ENCODE data around the gene ZFPL1.
"Not testable (repeated sequence)": the region's sequence is repeated elsewhere in the genome, so short reads cannot be mapped to it uniquely, and the experiment has no call there.

Gene ZFPL1

GRCh38 chr11:65114538-65115171 is 30.6 kb downstream of the ZFPL1 start:
- DNase-seq (ENCODE audit: low read depth) = no peak

- no peak for DNase-seq (ENCODE audit: low read depth)
Observed at GRCh38 chr11:65115361-65116082, 31.5 kb downstream of the ZFPL1 start.

DNA sequence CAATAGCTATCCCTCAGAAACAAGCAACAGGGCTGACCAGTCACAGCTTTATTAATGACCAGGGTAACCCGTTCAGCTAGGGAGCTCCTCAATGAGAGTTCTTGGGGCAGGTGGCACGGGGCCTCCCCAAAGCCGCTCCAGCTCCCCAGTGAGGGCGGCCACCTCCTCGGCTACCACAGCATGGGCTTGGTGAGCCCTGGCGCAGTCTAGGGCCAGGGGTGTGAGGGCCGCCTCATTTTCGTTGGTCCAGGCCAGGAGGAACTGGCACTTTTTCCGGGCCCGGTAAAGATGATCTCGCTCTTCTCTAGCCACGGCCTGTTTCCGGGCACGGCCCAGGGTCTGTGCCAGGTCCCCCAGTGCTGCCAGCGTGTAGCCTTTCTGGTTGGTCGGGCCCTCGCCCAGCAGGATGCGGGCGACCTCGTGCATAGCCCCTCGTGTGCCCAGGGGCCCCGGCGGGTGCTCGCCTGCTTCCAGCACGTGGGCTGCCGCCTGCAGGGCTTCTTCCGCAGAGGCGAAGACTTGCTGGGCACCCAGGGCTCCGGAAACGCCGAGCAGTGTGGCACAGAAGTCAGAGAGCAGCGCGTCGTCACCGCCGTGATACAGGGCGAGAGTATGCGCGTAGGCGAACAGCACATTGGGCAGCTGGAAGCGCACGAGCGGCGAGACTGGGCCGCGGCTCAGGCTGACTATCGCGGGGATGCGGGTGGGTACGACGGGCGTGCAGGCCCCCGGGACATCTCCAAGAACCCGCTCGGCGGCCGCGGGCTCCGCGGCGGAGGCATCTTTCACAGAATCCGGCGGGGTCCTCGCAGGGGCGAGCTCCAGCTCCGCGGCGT is 32.6 kb downstream of the ZFPL1 start:
- peak; percentile 45 for DNase-seq (ENCODE audit: low read depth)

DNA sequence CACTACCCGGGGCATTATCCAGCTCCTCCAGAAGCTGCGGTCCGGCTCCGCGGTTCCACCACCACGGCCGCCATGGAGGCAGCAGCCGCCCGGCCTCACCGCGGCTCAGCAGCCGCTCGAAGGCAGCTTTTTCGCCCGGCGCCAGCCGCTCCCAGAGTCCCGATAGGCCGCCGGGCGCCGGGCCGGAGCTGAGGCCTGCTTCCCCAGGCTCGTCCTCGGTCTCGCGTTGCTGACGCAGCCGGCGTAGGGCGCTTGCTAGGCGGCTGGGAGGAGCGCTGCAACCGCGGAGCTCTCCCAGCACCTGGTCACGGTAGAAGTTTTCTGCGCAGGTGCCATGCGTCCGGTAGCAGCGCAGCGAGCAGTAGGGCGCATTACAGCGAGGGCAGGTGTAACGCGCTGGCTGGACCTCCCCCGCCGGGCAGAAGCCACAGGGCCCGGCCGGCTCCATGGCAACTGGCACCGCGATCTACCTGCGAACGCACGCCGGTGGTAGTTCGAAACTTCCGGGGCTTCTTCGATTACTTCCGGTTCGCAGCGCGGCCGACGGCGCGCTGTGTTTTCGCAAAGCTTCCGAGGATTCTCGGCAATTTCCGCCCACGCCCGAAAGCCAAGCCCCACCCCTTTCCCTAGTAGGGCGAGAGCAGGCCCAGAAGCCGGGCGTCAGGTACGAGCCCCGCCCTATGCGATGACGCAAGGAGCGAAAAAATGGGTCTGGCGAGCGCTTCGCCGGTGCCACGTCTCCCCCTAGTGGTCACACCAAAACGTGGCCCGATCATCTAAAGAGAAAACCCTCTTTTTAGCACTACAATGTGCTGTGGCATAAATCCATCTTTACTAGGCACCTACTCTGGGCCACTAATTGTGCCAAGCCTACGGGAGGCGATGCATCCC is 33.4 kb downstream of the ZFPL1 start, which contains the start of gene ZNHIT2:
Gene ZNHIT2, minus strand, starts transcription at position 496 of the 891 bp plus-strand sequence. Its CDS starts 48 bp downstream, at position 448.
- DNase-seq (ENCODE audit: low read depth) = peak; percentile 100

- no peak for DNase-seq (ENCODE audit: low read depth)
Observed at GRCh38 chr11:65118097-65118837, 34.2 kb downstream of the ZFPL1 start.

- DNase-seq (ENCODE audit: low read depth) = not testable (repeated sequence)
Observed at GRCh38 chr11:65118891-65119669, 35.1 kb downstream of the ZFPL1 start.

DNA sequence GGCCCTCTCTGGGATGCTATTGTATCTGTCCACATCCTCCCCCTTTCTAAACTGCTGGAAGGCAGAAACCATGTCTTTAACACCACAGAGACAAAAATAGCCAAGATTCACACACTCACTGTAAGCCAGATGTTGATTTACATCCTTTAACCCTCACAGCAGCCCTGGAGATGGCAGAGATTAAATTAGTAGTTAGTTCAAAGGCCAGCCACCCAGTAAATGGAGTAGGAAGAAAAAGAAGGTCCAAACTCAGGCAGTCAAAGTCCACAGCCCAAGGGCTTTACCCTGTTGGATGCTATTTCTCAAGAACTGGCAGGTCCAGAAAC is 35.6 kb downstream of the ZFPL1 start:
- no peak for DNase-seq (ENCODE audit: low read depth)

GRCh38 chr11:65120831-65121230 is 36.8 kb downstream of the ZFPL1 start:
- DNase-seq (ENCODE audit: low read depth) = no peak

GRCh38 chr11:65121447-65121864 is 37.4 kb downstream of the ZFPL1 start:
- DNase-seq (ENCODE audit: low read depth) = no peak

DNA sequence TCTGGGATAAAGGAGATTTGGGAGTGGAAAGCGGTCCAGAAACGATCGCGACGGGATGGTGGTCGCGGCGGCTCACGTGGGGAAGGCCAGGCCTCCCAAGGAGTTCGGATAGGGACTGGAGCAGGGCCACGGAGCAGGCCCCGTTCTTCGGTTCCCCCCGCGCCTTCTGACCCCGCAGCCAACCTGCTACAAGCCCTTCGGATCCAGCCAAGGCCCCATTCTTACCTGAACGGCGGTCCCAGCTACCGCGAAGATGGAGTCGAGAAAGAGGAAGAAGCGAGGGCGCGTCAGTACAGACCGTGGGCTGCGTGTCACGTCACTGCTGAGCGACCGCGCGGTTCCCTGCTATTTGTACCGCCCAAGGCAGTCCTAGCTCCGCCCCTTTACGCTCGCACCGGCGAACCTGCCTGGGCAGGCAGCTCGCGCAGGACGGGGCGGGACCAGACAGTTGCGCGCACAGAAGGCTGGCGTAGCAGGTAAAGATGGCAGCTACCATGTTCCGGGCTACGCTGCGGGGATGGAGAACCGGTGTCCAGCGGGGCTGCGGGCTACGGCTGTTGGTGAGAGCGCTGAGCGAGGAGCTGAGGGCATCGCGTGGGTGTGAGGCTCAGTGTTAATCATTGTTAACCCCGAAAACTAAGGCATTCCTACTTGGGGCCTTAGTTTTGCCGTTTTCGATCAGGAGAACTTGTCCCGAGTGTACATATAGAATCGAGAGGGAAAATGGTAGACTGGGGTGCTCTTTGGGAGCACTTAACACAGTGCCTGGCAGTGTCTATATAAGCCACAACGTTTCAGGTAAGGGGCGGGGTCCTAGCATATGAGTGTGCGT is 38.1 kb downstream of the ZFPL1 start, which contains the start of the genes FAU and MRPL49:
Gene FAU, minus strand, starts transcription at position 270 of the 832 bp plus-strand sequence. CDS start 321 bp downstream, outside the sequence.
Gene MRPL49, plus strand, starts transcription at position 457 of the 832 bp plus-strand sequence. Its CDS starts 26 bp downstream, at position 483.
- peak; percentile 99 for DNase-seq (ENCODE audit: low read depth)

DNA sequence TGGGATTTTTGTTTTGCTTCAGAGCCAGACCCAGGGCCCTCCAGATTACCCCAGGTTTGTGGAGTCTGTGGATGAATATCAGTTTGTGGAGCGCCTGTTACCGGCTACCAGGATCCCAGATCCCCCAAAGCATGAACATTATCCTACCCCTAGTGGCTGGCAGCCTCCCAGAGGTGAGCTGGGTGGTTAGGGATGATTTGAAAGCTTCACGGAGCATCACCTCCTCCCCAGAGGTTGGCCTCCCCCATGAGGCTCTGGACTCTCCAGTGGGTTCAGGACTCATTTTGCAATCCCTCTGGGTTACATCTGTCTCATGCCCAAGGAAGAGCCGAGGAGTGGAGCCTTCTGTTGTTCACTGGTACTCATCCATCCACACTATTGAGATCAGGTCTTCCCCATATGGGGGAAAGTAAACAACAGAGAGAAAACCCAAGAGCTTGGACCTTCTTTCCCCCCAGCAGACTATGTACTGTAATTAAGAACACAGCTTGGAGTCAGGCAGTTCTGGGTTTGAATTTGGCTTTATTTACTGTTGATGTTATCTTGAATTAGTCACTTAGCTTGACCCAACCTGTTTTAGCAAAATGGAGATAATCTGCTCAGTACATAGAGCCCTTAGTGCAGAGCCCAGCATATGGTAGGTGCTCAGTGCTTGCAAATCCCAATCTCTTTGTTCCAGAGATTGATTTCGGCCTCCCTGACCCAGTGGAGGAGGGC is 40.6 kb downstream of the ZFPL1 start:
- DNase-seq (ENCODE audit: low read depth) = no peak

- no peak for DNase-seq (ENCODE audit: low read depth)
Observed at GRCh38 chr11:65125197-65126056, 41.4 kb downstream of the ZFPL1 start.

- DNase-seq (ENCODE audit: low read depth) = no peak
Observed at GRCh38 chr11:65126624-65127274, 42.7 kb downstream of the ZFPL1 start.

DNA sequence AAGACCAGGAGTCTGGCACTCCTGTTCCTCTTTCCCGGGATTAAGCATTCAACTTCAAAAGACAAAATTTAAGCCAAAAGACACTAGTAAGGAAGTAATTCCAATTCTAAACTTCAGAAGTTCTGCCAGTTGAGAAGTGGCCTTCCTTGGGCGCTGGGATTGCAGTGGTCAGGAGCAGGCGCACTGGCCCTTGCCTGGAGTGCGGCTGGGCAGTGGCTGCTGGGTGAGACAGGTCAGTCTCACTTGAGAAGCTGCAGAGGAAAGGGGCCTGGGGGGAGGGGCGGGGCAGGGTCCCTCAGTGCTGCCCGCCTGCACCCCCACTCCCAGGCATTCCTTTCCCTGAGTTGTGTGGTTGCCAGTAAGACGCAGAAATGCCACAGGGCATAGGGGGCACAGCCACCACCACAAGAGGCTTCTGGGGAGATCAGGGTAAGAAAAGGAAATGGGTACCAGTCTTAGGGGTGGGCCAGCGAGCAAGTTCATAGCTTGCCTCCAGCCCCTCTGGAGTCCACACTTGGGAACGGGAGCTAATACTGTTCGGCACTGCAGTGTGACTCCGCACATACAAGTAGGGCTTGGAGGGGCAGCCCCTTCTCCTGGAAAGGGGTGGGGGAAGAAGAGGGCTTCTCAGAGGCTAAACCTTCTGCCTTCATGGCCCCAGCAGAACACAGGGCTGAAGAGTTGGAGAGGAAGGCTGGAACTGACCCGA is 43.6 kb downstream of the ZFPL1 start:
- no peak for DNase-seq (ENCODE audit: low read depth)

- DNase-seq (ENCODE audit: low read depth) = no peak
Observed at GRCh38 chr11:65128182-65129145, 44.4 kb downstream of the ZFPL1 start.
